Neuronal stem cell (in vitro differentiated cells): ENCODE measurements around the gene HAUS5.

Experiments
- DNase-seq: peaks from one replicate; pipeline ENCODE4 v3.0.0-alpha.2; 2013; ENCODE audit warnings: low spot score
- H2AFZ ChIP-seq: one replicate; pipeline ENCODE4 v1.6.1; 2013; ENCODE audit warnings: mild to moderate bottlenecking, low read length, inconsistent platforms
- H2AK5ac ChIP-seq: 2 replicates; pipeline ENCODE4 v1.6.1; 2013; ENCODE audit warnings: low read depth, mild to moderate bottlenecking, inconsistent platforms, low read length, moderate library complexity, mixed read lengths
- H2BK120ac ChIP-seq: 2 replicates; pipeline ENCODE4 v1.6.1; 2013; ENCODE audit warnings: low read depth, mild to moderate bottlenecking, inconsistent platforms, low read length, moderate library complexity, mixed read lengths
- H2BK12ac ChIP-seq: one replicate; pipeline ENCODE4 v1.6.1; 2013; ENCODE audit warnings: low read length, inconsistent platforms
- H2BK15ac ChIP-seq: 2 replicates; pipeline ENCODE4 v1.6.1; 2013; ENCODE audit warnings: mild to moderate bottlenecking, low read length, inconsistent platforms, mixed read lengths
- H2BK5ac ChIP-seq: one replicate; pipeline ENCODE4 v1.6.1; 2013; ENCODE audit warnings: inconsistent platforms, mild to moderate bottlenecking, low read length, moderate library complexity
- H3K14ac ChIP-seq: one replicate; pipeline ENCODE4 v1.6.1; 2013; ENCODE audit warnings: low read length, inconsistent platforms
- H3K18ac ChIP-seq: 2 replicates; pipeline ENCODE4 v1.6.1; 2013; ENCODE audit warnings: low read length, inconsistent platforms
- H3K23ac ChIP-seq: 2 replicates; pipeline ENCODE4 v1.6.1; 2013; ENCODE audit warnings: low read depth, mild to moderate bottlenecking, mixed read lengths, low read length, inconsistent platforms; ENCODE audit not compliant: poor library complexity
- H3K27ac ChIP-seq: replicated peaks from 3 replicates; pipeline ENCODE4 v1.5.1; 2013; ENCODE audit warnings: low read length, inconsistent platforms
- H3K27me3 ChIP-seq, 3 experiments: 2 replicates each; pipeline ENCODE4 v1.6.1; 2013; ENCODE audit warnings: low read length in 3 of 3, mild to moderate bottlenecking in 2 of 3, inconsistent platforms in 1 of 3, low read depth in 1 of 3, mixed read lengths in 1 of 3, moderate library complexity in 1 of 3; ENCODE audit not compliant: control insufficient read depth in 3 of 3, insufficient read depth in 3 of 3
- H3K36me3 ChIP-seq, 2 donors: replicated peaks in 1 of 2; 2 replicates each; pipeline ENCODE4 v1.6.1; 2013; ENCODE audit warnings: low read length in 2 of 2; ENCODE audit not compliant: control insufficient read depth in 2 of 2, insufficient read depth in 2 of 2
- H3K4ac ChIP-seq: 2 replicates; pipeline ENCODE4 v1.6.1; 2013; ENCODE audit warnings: inconsistent platforms, mild to moderate bottlenecking, low read length, moderate library complexity
- H3K4me1 ChIP-seq, 2 donors: 1 replicate in 1 of 2; 2 replicates in 1 of 2; pipeline ENCODE4 v1.6.1; 2013; ENCODE audit warnings: low read length in 2 of 2, low read depth in 1 of 2; ENCODE audit not compliant: control insufficient read depth in 2 of 2, insufficient read depth in 1 of 2
- H3K4me2 ChIP-seq: one replicate; pipeline ENCODE4 v1.6.1; 2013; ENCODE audit warnings: mild to moderate bottlenecking, low read length, inconsistent platforms; ENCODE audit not compliant: insufficient read depth, poor library complexity, severe bottlenecking
- H3K4me3 ChIP-seq, 2 donors: 2 replicates each; pipeline ENCODE4 v1.5.1; 2013; ENCODE audit warnings: low read length in 2 of 2, mild to moderate bottlenecking in 2 of 2, inconsistent platforms in 1 of 2, moderate library complexity in 1 of 2
- H3K79me1 ChIP-seq: one replicate; pipeline ENCODE4 v1.6.1; 2013; ENCODE audit warnings: low read depth, mild to moderate bottlenecking, inconsistent platforms, low read length, moderate library complexity
- H3K9ac ChIP-seq: one replicate; pipeline ENCODE4 v1.6.1; 2013; ENCODE audit warnings: mild to moderate bottlenecking, low read depth, low read length, inconsistent platforms; ENCODE audit not compliant: poor library complexity
- H3K9me3 ChIP-seq, 2 donors: replicated peaks in 1 of 2; 2 replicates each; pipeline versions ENCODE3 to v1.6.1; 2013; ENCODE audit warnings: low read length in 2 of 2, mild to moderate bottlenecking in 2 of 2, inconsistent platforms in 1 of 2, low read depth in 1 of 2, mixed read lengths in 1 of 2, moderate library complexity in 1 of 2; ENCODE audit not compliant: control insufficient read depth in 2 of 2, insufficient read depth in 1 of 2
- H4K8ac ChIP-seq: one replicate; pipeline ENCODE4 v1.6.1; 2013; ENCODE audit warnings: low read depth, mild to moderate bottlenecking, inconsistent platforms, low read length, moderate library complexity
- H4K91ac ChIP-seq: one replicate; pipeline ENCODE4 v1.6.1; 2013; ENCODE audit warnings: low read length, low read depth, mild to moderate bottlenecking, inconsistent platforms; ENCODE audit not compliant: poor library complexity
- WGBS, 2 donors: extraction: QIAGEN DNeasy Blood & Tissue Kit; methylation state at CpG; one replicate each; pipeline ENCODE4 v1.1.7; 2013; ENCODE audit warnings: missing lambda C conversion rate in 2 of 2, mixed read lengths in 1 of 2; ENCODE audit not compliant: insufficient read length in 2 of 2, insufficient replicate concordance in 1 of 2; ENCODE audit errors: extremely low coverage in 2 of 2; 5-methylcytosine and 5-hydroxymethylcytosine counted together

Gene HAUS5

DNA sequence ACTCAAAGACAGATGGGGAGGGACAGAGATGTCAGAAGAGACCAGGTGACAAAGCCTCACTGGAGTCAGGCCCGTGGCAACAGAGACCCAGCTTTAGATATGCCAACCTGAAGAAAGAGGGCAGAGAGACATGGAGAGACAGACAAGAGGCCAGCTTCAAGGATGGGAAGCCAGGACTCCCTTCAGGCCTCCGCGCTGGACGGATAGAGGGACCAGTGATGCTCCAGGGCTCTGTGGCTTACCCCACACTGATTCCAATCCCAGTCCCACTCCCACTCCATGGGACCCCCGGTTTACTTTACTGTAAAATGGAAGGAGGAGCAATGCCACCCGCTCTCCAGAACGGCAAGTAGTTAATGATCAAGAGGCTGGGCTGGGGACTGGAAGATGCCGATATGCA is 27.3 kb downstream of the HAUS5 start:
- Histone ChIP-seq H4K8ac (no peak overlapping the region), H3K27me3 (peaks cover 0 to 2% (median 0%) of the 10 kb centered on the region in 3 experiments), H3K4me2 (no peak overlapping the region), H3K79me1 (no peaks in the 10 kb centered on the region), H3K9me3 (no peaks in the 10 kb centered on the region), H2BK12ac (no peak overlapping the region), H3K36me3 (peaks cover 17 to 38% of the 10 kb centered on the region in 2 donors), H3K9ac (no peak overlapping the region), H3K4ac (no peak overlapping the region), H2AK5ac (peak overlapping the region; percentile 23), H2BK5ac (no peak overlapping the region), H4K91ac (no peak overlapping the region), H3K4me1 (peaks cover 20 to 26% of the 10 kb centered on the region in 2 donors), H3K27ac (peak overlapping the region; percentile 9), H3K14ac (no peak overlapping the region), H3K23ac (no peak overlapping the region), H2AFZ (no peak overlapping the region), H2BK15ac (no peak overlapping the region), H2BK120ac (no peak overlapping the region), H3K4me3 (no peak overlapping the region), H3K18ac (no peak overlapping the region)
- WGBS, 2 donors = no CpG with 5 or more reads among the region's 8 CpGs
- no peak for DNase-seq

DNA sequence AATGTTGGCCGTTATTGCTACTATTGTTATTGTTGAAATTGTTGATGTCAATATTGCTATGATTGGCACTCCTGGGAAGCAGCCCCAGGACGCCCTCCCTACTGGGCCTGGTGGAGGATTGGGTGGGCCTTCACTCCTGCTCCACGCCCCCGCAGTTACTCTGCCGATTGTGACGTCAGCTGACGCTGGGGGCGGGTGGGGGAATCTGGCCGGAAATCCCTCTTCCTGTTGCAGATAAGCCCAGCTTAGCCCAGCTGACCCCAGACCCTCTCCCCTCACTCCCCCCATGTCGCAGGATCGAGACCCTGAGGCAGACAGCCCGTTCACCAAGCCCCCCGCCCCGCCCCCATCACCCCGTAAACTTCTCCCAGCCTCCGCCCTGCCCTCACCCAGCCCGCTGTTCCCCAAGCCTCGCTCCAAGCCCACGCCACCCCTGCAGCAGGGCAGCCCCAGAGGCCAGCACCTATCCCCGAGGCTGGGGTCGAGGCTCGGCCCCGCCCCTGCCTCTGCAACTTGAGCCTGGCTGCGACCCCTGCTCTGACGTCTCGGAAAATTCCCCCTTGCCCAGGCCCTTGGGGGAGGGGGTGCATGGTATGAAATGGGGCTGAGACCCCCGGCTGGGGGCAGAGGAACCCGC is 29.1 kb downstream of the HAUS5 start, which contains the start of gene ETV2:
Gene ETV2 (plus strand): TSS at position 231 of the 637 bp plus-strand sequence. CDS start 716 bp downstream, outside the sequence.
- no peak within 1 kb of the TSS for H4K91ac ChIP-seq
- no peak for DNase-seq
- no peaks in the 10 kb centered on the region for H3K79me1 ChIP-seq
- no CpG with 5 or more reads among the region's 28 CpGs for WGBS, 2 donors
- no peak within 1 kb of the TSS for H3K14ac ChIP-seq
- peak within 1 kb of the TSS; percentile 89 for H2BK5ac ChIP-seq
- peak within 1 kb of the TSS; percentile 44 for H3K4me2 ChIP-seq
- no peak within 1 kb of the TSS for H3K4ac ChIP-seq
- H3K23ac ChIP-seq = peak within 1 kb of the TSS; percentile 75
- peaks cover 0 to 6% (median 0%) of the 10 kb centered on the region in 3 experiments for H3K27me3 ChIP-seq
- peak within 1 kb of the TSS; percentile 74 for H2BK15ac ChIP-seq
- H2BK12ac ChIP-seq = peak within 1 kb of the TSS; percentile 91
- H3K9me3 ChIP-seq = no peaks in the 10 kb centered on the region
- peak within 1 kb of the TSS; percentile 89 for H2BK120ac ChIP-seq
- H3K4me1 ChIP-seq = peaks cover 22 to 30% of the 10 kb centered on the region in 2 donors
- H3K18ac ChIP-seq = peak within 1 kb of the TSS; percentile 87
- peak within 1 kb of the TSS; percentile 100 for H2AK5ac ChIP-seq
- peak within 1 kb of the TSS; percentile 40 for H3K27ac ChIP-seq
- H3K4me3 ChIP-seq = peak within 1 kb of the TSS in 1 of 2 donors; percentile 64
- H3K36me3 ChIP-seq = peaks cover 13 to 20% of the 10 kb centered on the region in 2 donors
- H4K8ac ChIP-seq = peak within 1 kb of the TSS; percentile 27
- H3K9ac ChIP-seq = peak within 1 kb of the TSS; percentile 50
- H2AFZ ChIP-seq = peak within 1 kb of the TSS; percentile 38

DNA sequence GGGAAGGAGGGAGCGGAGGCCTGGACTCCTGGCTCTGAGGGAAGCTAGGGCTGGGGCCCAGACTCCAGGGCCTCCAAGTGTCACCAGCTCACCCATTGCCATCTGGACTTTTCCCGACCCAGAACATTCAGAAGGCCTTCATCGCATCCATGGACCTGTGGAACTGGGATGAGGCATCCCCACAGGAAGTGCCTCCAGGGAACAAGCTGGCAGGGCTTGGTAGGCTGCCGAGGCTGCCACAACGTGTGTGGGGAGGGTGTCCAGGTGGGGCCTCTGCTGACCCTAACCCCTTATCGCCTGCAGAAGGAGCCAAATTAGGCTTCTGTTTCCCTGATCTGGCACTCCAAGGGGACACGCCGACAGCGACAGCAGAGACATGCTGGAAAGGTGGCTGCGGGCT is 29.8 kb downstream of the HAUS5 start:
- H4K8ac ChIP-seq = peak overlapping the region; percentile 27
- WGBS, 2 donors = no CpG with 5 or more reads among the region's 10 CpGs
- H3K4me2 ChIP-seq = peak overlapping the region; percentile 44
- peak overlapping the region; percentile 36 for H3K9ac ChIP-seq
- peaks cover 6 to 13% of the 10 kb centered on the region in 2 donors for H3K36me3 ChIP-seq
- H2BK15ac ChIP-seq = peak overlapping the region; percentile 74
- H2AK5ac ChIP-seq = peak overlapping the region; percentile 100
- H2BK120ac ChIP-seq = peak overlapping the region; percentile 89
- H3K4ac ChIP-seq = no peak overlapping the region
- no peak overlapping the region for H2AFZ ChIP-seq
- no peak overlapping the region for H4K91ac ChIP-seq
- H3K27me3 ChIP-seq = peaks cover 0 to 6% (median 0%) of the 10 kb centered on the region in 3 experiments
- H3K27ac ChIP-seq = peak overlapping the region; percentile 40
- no peak overlapping the region for H3K14ac ChIP-seq
- H3K79me1 ChIP-seq = no peaks in the 10 kb centered on the region
- no peak for DNase-seq
- peak overlapping the region; percentile 87 for H3K18ac ChIP-seq
- H3K9me3 ChIP-seq = no peaks in the 10 kb centered on the region
- H3K4me1 ChIP-seq = peaks cover 22 to 30% of the 10 kb centered on the region in 2 donors
- H2BK5ac ChIP-seq = peak overlapping the region; percentile 89
- peak overlapping the region; percentile 11 for H3K23ac ChIP-seq
- H3K4me3 ChIP-seq = peak overlapping the region in 1 of 2 donors; percentile 64
- H2BK12ac ChIP-seq = peak overlapping the region; percentile 91

DNA sequence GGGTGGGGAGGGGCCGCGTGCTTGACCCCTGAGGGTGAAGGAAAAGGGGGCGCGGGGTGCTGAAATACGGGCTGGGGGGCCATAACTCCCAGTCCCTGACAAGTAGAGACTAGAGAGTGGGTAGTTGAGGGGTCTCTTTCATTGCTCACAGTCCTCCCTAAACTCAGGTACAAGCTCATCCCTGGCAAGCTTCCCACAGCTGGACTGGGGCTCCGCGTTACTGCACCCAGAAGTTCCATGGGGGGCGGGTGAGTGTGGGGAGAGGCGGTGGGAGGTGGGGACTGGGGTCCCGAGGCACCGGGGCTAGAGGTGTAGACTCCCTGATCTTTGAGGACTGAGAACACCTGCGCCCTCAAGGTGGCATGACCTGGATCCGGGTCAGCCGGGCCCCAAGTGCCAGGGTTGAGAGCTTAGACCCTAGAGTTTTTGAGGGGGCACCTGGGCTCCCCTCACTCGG is 30.3 kb downstream of the HAUS5 start:
- Histone ChIP-seq H3K4me2 (peak overlapping the region; percentile 80), H2AK5ac (peak overlapping the region; percentile 100), H2BK5ac (peak overlapping the region; percentile 89), H3K4me1 (peaks cover 22 to 30% of the 10 kb centered on the region in 2 donors), H2AFZ (peak overlapping the region; percentile 99), H3K9ac (no peak overlapping the region), H2BK12ac (no peak overlapping the region), H3K18ac (peak overlapping the region; percentile 93), H3K23ac (peak overlapping the region; percentile 98), H3K27ac (peak overlapping the region; percentile 83), H3K9me3 (no peaks in the 10 kb centered on the region), H4K91ac (no peak overlapping the region), H3K4me3 (peak overlapping the region; percentile 64 to 84), H3K14ac (no peak overlapping the region), H3K36me3 (peaks cover 1 to 8% of the 10 kb centered on the region in 2 donors), H3K27me3 (peaks cover 0 to 6% (median 0%) of the 10 kb centered on the region in 3 experiments), H3K79me1 (no peaks in the 10 kb centered on the region), H3K4ac (no peak overlapping the region), H2BK15ac (peak overlapping the region; percentile 74), H2BK120ac (no peak overlapping the region), H4K8ac (no peak overlapping the region)
- DNase-seq = no peak
- WGBS, 2 donors = no CpG with 5 or more reads among the region's 15 CpGs
